CD4-positive, alpha-beta T cell treated with Interleukin-6 at 100 ng/mL for 8 hours (primary cell): Measurements from ENCODE around the gene NYAP2.

Experiments used
- DNase-seq: peaks from one replicate; pipeline ENCODE4 v3.0.0-alpha.2; 2020; ENCODE audit warnings: mixed read lengths, low spot score

NYAP2 gene

GRCh38 chr2:225630824-225631533 is 231.5 kb downstream of the NYAP2 start:
- no peak for DNase-seq

- DNase-seq: no peak
These were observed 232.8 kb downstream of the NYAP2 start for GRCh38 chr2:225632351-225632750.

GRCh38 chr2:225636558-225636957 is 237.0 kb downstream of the NYAP2 start:
- no peak for DNase-seq

GRCh38 chr2:225637259-225637658 is 237.7 kb downstream of the NYAP2 start:
- DNase-seq: no peak

- DNase-seq: no peak
These were observed 241.0 kb downstream of the NYAP2 start for GRCh38 chr2:225640550-225640949.

GRCh38 chr2:225649274-225649673 is 249.8 kb downstream of the NYAP2 start:
- no peak for DNase-seq

- DNase-seq: no peak
These were observed 250.5 kb downstream of the NYAP2 start for GRCh38 chr2:225650041-225650440.

- peak; percentile 47 for DNase-seq
These were observed 261.0 kb downstream of the NYAP2 start for GRCh38 chr2:225660262-225661131.

- no peak for DNase-seq
These were observed 262.6 kb downstream of the NYAP2 start for GRCh38 chr2:225662101-225662500.

GRCh38 chr2:225667445-225667844 is 267.9 kb downstream of the NYAP2 start:
- no peak for DNase-seq

- peak; percentile 23 for DNase-seq
These were observed 269.2 kb downstream of the NYAP2 start for GRCh38 chr2:225668606-225669266.

GRCh38 chr2:225670111-225670974 is 270.8 kb downstream of the NYAP2 start:
- no peak for DNase-seq

GRCh38 chr2:225678792-225679191 is 279.3 kb downstream of the NYAP2 start:
- no peak for DNase-seq

- no peak for DNase-seq
These were observed 283.7 kb downstream of the NYAP2 start for GRCh38 chr2:225683258-225683657.

GRCh38 chr2:225690153-225690552 is 290.6 kb downstream of the NYAP2 start:
- DNase-seq: no peak

- no peak for DNase-seq
These were observed 292.2 kb downstream of the NYAP2 start for GRCh38 chr2:225691711-225692110.

GRCh38 chr2:225693259-225693658 is 293.7 kb downstream of the NYAP2 start:
- DNase-seq: no peak

- no peak for DNase-seq
These were observed 295.2 kb downstream of the NYAP2 start for GRCh38 chr2:225694664-225695063.

- DNase-seq: no peak
These were observed 298.4 kb downstream of the NYAP2 start for GRCh38 chr2:225697936-225698335.
